HepG2 (cell line): ENCODE results near the gene ARHGEF39. TPM values are rescaled to one million over a fixed set of nuclear protein-coding genes. Genes with fewer than 3 reads are reported as not detected.

Experiments used
- ARNT2 ChIP-seq: sonication (generic); formaldehyde crosslinking; IDR thresholded peaks from 2 replicates; pipeline ENCODE4 v1.8.0; 2022; ENCODE audit warnings: mild to moderate bottlenecking, low read depth, missing genetic modification reagents, moderate library complexity
- CENPBD1 ChIP-seq: sonication (generic); formaldehyde crosslinking; IDR thresholded peaks from 2 replicates; pipeline ENCODE4 v1.8.0; 2022; ENCODE audit warnings: missing genetic modification reagents, low read depth, mild to moderate bottlenecking, borderline replicate concordance
- FOXC1 ChIP-seq: sonication (generic); formaldehyde crosslinking; IDR thresholded peaks from 2 replicates; pipeline ENCODE4 v1.8.0; 2022; ENCODE audit warnings: mild to moderate bottlenecking, missing genetic modification reagents, borderline replicate concordance
- GATAD2A ChIP-seq: IDR thresholded peaks from 2 replicates; pipeline ENCODE4 v1.6.1; 2016
- KAT8 ChIP-seq: IDR thresholded peaks from 2 replicates; pipeline ENCODE4 v1.6.1; 2016; ENCODE audit warnings: missing genetic modification reagents, missing compliant biosample characterization
- KMT2A ChIP-seq: sonication (generic); formaldehyde crosslinking; IDR thresholded peaks from 2 replicates; pipeline ENCODE4 v1.4.0; 2020; ENCODE audit warnings: missing genetic modification reagents
- MBD4 ChIP-seq: IDR thresholded peaks from 2 replicates; pipeline ENCODE4 v1.6.1; 2012; ENCODE audit warnings: low read length, inconsistent platforms, borderline replicate concordance
- NPAS2 ChIP-seq: sonication (generic); formaldehyde crosslinking; IDR thresholded peaks from 2 replicates; pipeline ENCODE4 v1.8.0; 2022; ENCODE audit warnings: mild to moderate bottlenecking, missing genetic modification reagents, borderline replicate concordance
- PHB2 ChIP-seq: fragments of 450-650 bp; IDR thresholded peaks from 2 replicates; pipeline ENCODE4 v1.6.1; 2018; ENCODE audit not compliant: partially characterized antibody
- PTBP1 ChIP-seq: fragments of 200-400 bp; formaldehyde crosslinking; IDR thresholded peaks from 2 replicates; pipeline ENCODE4 v1.6.1; 2018; ENCODE audit warnings: low read length, low read depth; ENCODE audit not compliant: poor library complexity, severe bottlenecking
- RCOR2 ChIP-seq: IDR thresholded peaks from 2 replicates; pipeline ENCODE4 v1.6.1; 2016; ENCODE audit warnings: missing biosample characterization, missing genetic modification reagents
- SNAPC2 ChIP-seq: sonication (generic); formaldehyde crosslinking; IDR thresholded peaks from 2 replicates; pipeline ENCODE4 v1.8.1; 2022; ENCODE audit warnings: mild to moderate bottlenecking, missing genetic modification reagents
- SOX13 ChIP-seq, 3 experiments: fragments of 450-650 bp in 1 of 3; sonication (generic) in 1 of 3; formaldehyde crosslinking in 1 of 3; IDR thresholded peaks in 2 of 3; conservative IDR thresholded peaks in 1 of 3; 2 replicates each; pipeline versions ENCODE4 v1.5.0 to v1.6.1; 2016 to 2020; ENCODE audit warnings: antibody characterized with exemption in 1 of 3, mild to moderate bottlenecking in 1 of 3, missing compliant biosample characterization in 1 of 3, missing genetic modification reagents in 1 of 3, moderate library complexity in 1 of 3
- STAG1 ChIP-seq: sonication (generic); formaldehyde crosslinking; IDR thresholded peaks from 2 replicates; pipeline ENCODE4 v1.4.0; 2020; ENCODE audit warnings: missing genetic modification reagents
- STAT5B ChIP-seq: sonication (generic); formaldehyde crosslinking; IDR thresholded peaks from 2 replicates; pipeline ENCODE4 v1.4.0; 2020; ENCODE audit warnings: missing genetic modification reagents
- ZKSCAN1 ChIP-seq: fragments of 150-350 bp; IDR thresholded peaks from 2 replicates; pipeline ENCODE4 v1.6.1; 2014; ENCODE audit warnings: low read length
- ZNF12 ChIP-seq: sonication (generic); formaldehyde crosslinking; IDR thresholded peaks from 2 replicates; pipeline ENCODE4 v1.5.0; 2020; ENCODE audit warnings: missing genetic modification reagents
- ZNF124 ChIP-seq: sonication (generic); formaldehyde crosslinking; IDR thresholded peaks from 2 replicates; pipeline ENCODE4 v1.4.0; 2020; ENCODE audit warnings: missing genetic modification reagents
- ZNF224 ChIP-seq: sonication (generic); formaldehyde crosslinking; IDR thresholded peaks from 2 replicates; pipeline ENCODE4 v1.5.0; 2020; ENCODE audit warnings: mild to moderate bottlenecking, missing genetic modification reagents
- ZNF382 ChIP-seq: sonication (generic); formaldehyde crosslinking; IDR thresholded peaks from 2 replicates; pipeline ENCODE4 v1.5.0; 2020; ENCODE audit warnings: missing genetic modification reagents, mild to moderate bottlenecking, borderline replicate concordance
- ZNF451 ChIP-seq: sonication (generic); formaldehyde crosslinking; IDR thresholded peaks from 2 replicates; pipeline ENCODE4 v1.5.0; 2020; ENCODE audit warnings: mild to moderate bottlenecking, missing genetic modification reagents
- ZNF629 ChIP-seq: sonication (generic); formaldehyde crosslinking; conservative IDR thresholded peaks from 2 replicates; pipeline ENCODE4 v1.5.0; 2020; ENCODE audit warnings: missing genetic modification reagents
- ZNF644 ChIP-seq: IDR thresholded peaks from 2 replicates; pipeline ENCODE4 v1.6.1; 2016; ENCODE audit warnings: low read depth
- ZNF746 ChIP-seq: sonication (generic); formaldehyde crosslinking; IDR thresholded peaks from 2 replicates; pipeline ENCODE4 v1.8.0; 2022; ENCODE audit warnings: mild to moderate bottlenecking, missing genetic modification reagents
- ZNF816 ChIP-seq: sonication (generic); formaldehyde crosslinking; IDR thresholded peaks from 2 replicates; pipeline ENCODE4 v1.8.0; 2022; ENCODE audit warnings: missing genetic modification reagents, mild to moderate bottlenecking, borderline replicate concordance
- ZNF891 ChIP-seq: sonication (generic); formaldehyde crosslinking; IDR thresholded peaks from 2 replicates; pipeline ENCODE4 v1.5.0; 2020; ENCODE audit warnings: mild to moderate bottlenecking, missing genetic modification reagents
- ZSCAN5A ChIP-seq: sonication (generic); formaldehyde crosslinking; IDR thresholded peaks from 2 replicates; pipeline ENCODE4 v1.8.0; 2022; ENCODE audit warnings: mild to moderate bottlenecking, missing genetic modification reagents, borderline replicate concordance
- polyA plus RNA-seq, 8 experiments: library from polyadenylated mRNA; depleted of rRNA in 3 of 8; stranded (reverse) in 7 of 8; unstranded in 1 of 8; fragments of >200 nt; fragmentation: Illumina TruSeq in 4 of 8; extraction: Trizol in 4 of 8; gene quantifications; 2 replicates each; pipeline versions ENCODE4 v1.2.1 to v1.2.3, GENCODE V29; 2011 to 2016; ENCODE audit warnings: low read depth in 4 of 8, missing spikeins in 1 of 8, mixed read lengths in 1 of 8; ENCODE audit not compliant: insufficient read depth in 1 of 8
- total RNA-seq, 5 experiments: library from RNA; depleted of rRNA; stranded (reverse); fragments of >200 nt; fragmentation: Illumina TruSeq; extraction: Trizol; gene quantifications; 2 replicates each; pipeline ENCODE4 v1.2.3, GENCODE V29; 2016; ENCODE audit warnings: low read depth in 1 of 5

ARHGEF39 gene
- total and polyA plus RNA-seq, 2 of the 13 experiments (the other 11 are each of a cell fraction or from before 2014, with no cell fraction given) = 11.2 to 12.3 TPM

- TF ChIP-seq ZNF816 = peak; percentile 99; the same call in 1 of the 2 replicates
- TF ChIP-seq KMT2A (CRISPR knock-in tag) = peak; percentile 29; the same call in 1 of the 2 replicates
- TF ChIP-seq KAT8 (CRISPR knock-in tag) = peak; percentile 82
- no peak for TF ChIP-seq CENPBD1 (CRISPR knock-in tag)
- no peak; the same call in 1 of the 2 replicates for TF ChIP-seq MBD4
- peak; percentile 65; the same call in 1 of the 2 replicates for TF ChIP-seq ZNF451 (CRISPR knock-in tag)
- peak; percentile 76 for TF ChIP-seq ZNF629
- TF ChIP-seq ZNF382 (CRISPR knock-in tag) = no peak
- peak; percentile 99 for TF ChIP-seq ARNT2 (CRISPR knock-in tag)
- peak; percentile 91 for TF ChIP-seq GATAD2A
- peak; percentile 78 for TF ChIP-seq RCOR2 (CRISPR knock-in tag)
- peak; percentile 91 for TF ChIP-seq ZNF746 (CRISPR knock-in tag)
- no peak for TF ChIP-seq PTBP1
- TF ChIP-seq ZNF891 (CRISPR knock-in tag) = peak; percentile 86; the same call in 1 of the 2 replicates
- TF ChIP-seq ZNF224 = 0 out of 2 replicates have a peak, but pooled peaks have one; percentile 22
- peak; percentile 96 for TF ChIP-seq ZSCAN5A
- peak; percentile 100 for TF ChIP-seq SNAPC2 (CRISPR knock-in tag)
- TF ChIP-seq PHB2 = no peak
- 0 out of 2 replicates have a peak, but pooled peaks have one; percentile 4 for TF ChIP-seq ZNF12 (CRISPR knock-in tag)
- TF ChIP-seq ZNF644 (CRISPR knock-in tag) = peak; percentile 13; the same call in 1 of the 2 replicates
- 0 out of 2 replicates have a peak, but pooled peaks have one; percentile 74 for TF ChIP-seq NPAS2 (CRISPR knock-in tag)
- TF ChIP-seq STAG1 (CRISPR knock-in tag) = peak; percentile 9; the same call in 1 of the 2 replicates
- 0 out of 2 replicates have a peak, but pooled peaks have one; percentile 70 for TF ChIP-seq STAT5B
- peak; percentile 9; the same call in 1 of the 2 replicates for TF ChIP-seq ZKSCAN1
- 0 out of 2 replicates have a peak, but pooled peaks have one; percentile 64 for TF ChIP-seq FOXC1 (CRISPR knock-in tag)
- peak; percentile 94 for TF ChIP-seq ZNF124 (CRISPR knock-in tag)
- peak; percentile 51 for TF ChIP-seq SOX13 (IDR thresholded peaks at IDR 0.05)
- peak in 1 of 2 experiments; percentile 82; a peak in 2 of 4 replicates for TF ChIP-seq SOX13 (CRISPR knock-in tag; conservative IDR thresholded peaks at IDR 0.05 in 1 of 2, IDR thresholded peaks at IDR 0.05 in 1 of 2)
These were observed 7.4 kb downstream of the ARHGEF39 start, which contains the start of gene RMRP (continued) for GRCh38 chr9:35657546-35658136.
